H9 (cell line): ENCODE results near the gene SDR42E1. TPM values are rescaled to one million over a fixed set of nuclear protein-coding genes. Genes with fewer than 3 reads are reported as not detected.

Source experiments
- DNase-seq: peaks from one replicate; pipeline ENCODE4 v3.0.0-alpha.2; 2017
- H2AFZ ChIP-seq: one replicate; pipeline ENCODE4 v1.6.1; 2013; ENCODE audit warnings: mild to moderate bottlenecking, low read length, control low read depth, moderate library complexity
- H2AK5ac ChIP-seq: 2 replicates; pipeline ENCODE4 v1.6.1; 2013; ENCODE audit warnings: low read length, control low read depth, mixed read lengths; ENCODE audit not compliant: insufficient read length
- H2BK120ac ChIP-seq: one replicate; pipeline ENCODE4 v1.6.1; 2013; ENCODE audit warnings: low read depth, mild to moderate bottlenecking, low read length, control low read depth, inconsistent platforms; ENCODE audit not compliant: poor library complexity, severe bottlenecking
- H2BK12ac ChIP-seq: 2 replicates; pipeline ENCODE4 v1.6.1; 2013; ENCODE audit warnings: low read length, control low read depth, mixed read lengths, low read depth; ENCODE audit not compliant: insufficient read length
- H2BK15ac ChIP-seq: 2 replicates; pipeline ENCODE4 v1.6.1; 2013; ENCODE audit warnings: low read depth, low read length, control low read depth
- H2BK20ac ChIP-seq: one replicate; pipeline ENCODE4 v1.6.1; 2013; ENCODE audit warnings: low read depth, mild to moderate bottlenecking, low read length, control low read depth, inconsistent platforms; ENCODE audit not compliant: poor library complexity, severe bottlenecking
- H2BK5ac ChIP-seq: 2 replicates; pipeline ENCODE4 v1.6.1; 2013; ENCODE audit warnings: low read length, control low read depth, mixed read lengths; ENCODE audit not compliant: insufficient read length
- H3K14ac ChIP-seq: 2 replicates; pipeline ENCODE4 v1.6.1; 2013; ENCODE audit warnings: low read length, control low read depth; ENCODE audit not compliant: insufficient read depth
- H3K18ac ChIP-seq: 2 replicates; pipeline ENCODE4 v1.6.1; 2013; ENCODE audit warnings: low read depth, mild to moderate bottlenecking, mixed read lengths, low read length, control low read depth; ENCODE audit not compliant: insufficient read length
- H3K23ac ChIP-seq: 2 replicates; pipeline ENCODE4 v1.6.1; 2013; ENCODE audit warnings: low read length, control low read depth, mixed read lengths, low read depth; ENCODE audit not compliant: insufficient read length
- H3K23me2 ChIP-seq: 2 replicates; pipeline ENCODE4 v1.6.1; 2013; ENCODE audit warnings: low read depth, mild to moderate bottlenecking, mixed read lengths, low read length, control low read depth; ENCODE audit not compliant: insufficient read length, poor library complexity, severe bottlenecking
- H3K27ac ChIP-seq: 2 replicates; pipeline ENCODE4 v1.5.1; 2013; ENCODE audit warnings: low read length, control low read depth, mixed read lengths, low read depth; ENCODE audit not compliant: insufficient read length
- H3K27me3 ChIP-seq: 2 replicates; pipeline ENCODE4 v1.6.1; 2013; ENCODE audit warnings: low read length, control low read depth, inconsistent platforms; ENCODE audit not compliant: insufficient read depth
- H3K4ac ChIP-seq: 2 replicates; pipeline ENCODE4 v1.6.1; 2013; ENCODE audit warnings: low read depth, mild to moderate bottlenecking, control low read depth, inconsistent platforms, low read length, moderate library complexity
- H3K4me1 ChIP-seq: 2 replicates; pipeline ENCODE4 v1.6.1; 2013; ENCODE audit warnings: low read length, control low read depth, inconsistent platforms; ENCODE audit not compliant: insufficient read depth
- H3K4me2 ChIP-seq: 2 replicates; pipeline ENCODE4 v1.6.1; 2013; ENCODE audit warnings: low read length, control low read depth, mixed read lengths; ENCODE audit not compliant: insufficient read length, insufficient read depth
- H3K56ac ChIP-seq: 2 replicates; pipeline ENCODE4 v1.6.1; 2013; ENCODE audit warnings: low read depth, mild to moderate bottlenecking, mixed read lengths, low read length, control low read depth; ENCODE audit not compliant: insufficient read length
- H3K79me1 ChIP-seq: 2 replicates; pipeline ENCODE4 v1.6.1; 2013; ENCODE audit warnings: low read depth, mild to moderate bottlenecking, moderate library complexity, low read length, control low read depth, inconsistent platforms; ENCODE audit not compliant: insufficient read depth, poor library complexity, severe bottlenecking
- H3K79me2 ChIP-seq: 2 replicates; pipeline ENCODE4 v1.6.1; 2013; ENCODE audit warnings: low read length, control low read depth, inconsistent platforms; ENCODE audit not compliant: insufficient read depth
- H3K9ac ChIP-seq: 2 replicates; pipeline ENCODE4 v1.6.1; 2013; ENCODE audit warnings: low read length, control low read depth, mixed read lengths; ENCODE audit not compliant: insufficient read length; ENCODE audit errors: extremely low read depth
- H3K9me3 ChIP-seq: one replicate; pipeline ENCODE4 v1.6.1; 2013; ENCODE audit warnings: low read depth, low read length, inconsistent platforms; ENCODE audit not compliant: control insufficient read depth
- H3T11ph ChIP-seq: one replicate; pipeline ENCODE4 v1.6.1; 2013; ENCODE audit warnings: mild to moderate bottlenecking, low read length, control low read depth, inconsistent platforms
- H4K20me1 ChIP-seq: one replicate; pipeline ENCODE4 v1.6.1; 2013; ENCODE audit not compliant: control insufficient read depth, insufficient read length, insufficient read depth
- H4K5ac ChIP-seq: 2 replicates; pipeline ENCODE4 v1.6.1; 2013; ENCODE audit warnings: low read depth, mild to moderate bottlenecking, mixed read lengths, low read length, control low read depth; ENCODE audit not compliant: insufficient read length
- H4K8ac ChIP-seq: replicated peaks from 2 replicates; pipeline ENCODE4 v1.6.1; 2013; ENCODE audit warnings: low read length, control low read depth, mixed read lengths, low read depth; ENCODE audit not compliant: insufficient read length
- H4K91ac ChIP-seq: 2 replicates; pipeline ENCODE4 v1.6.1; 2013; ENCODE audit warnings: low read depth, mild to moderate bottlenecking, moderate library complexity, mixed read lengths, low read length, control low read depth; ENCODE audit not compliant: insufficient read length
- H3K27ac Mint-ChIP-seq, 3 experiments: 2 replicates in 2 of 3; 3 replicates in 1 of 3; pipeline ENCODE4 v1.8.0; 2020 to 2021; ENCODE audit warnings: mixed read lengths in 3 of 3, mild to moderate bottlenecking in 1 of 3, moderate library complexity in 1 of 3
- H3K27me3 Mint-ChIP-seq: 2 replicates; pipeline ENCODE4 v1.8.0; 2021; ENCODE audit warnings: low read depth, mild to moderate bottlenecking, moderate library complexity, mixed read lengths
- H3K36me3 Mint-ChIP-seq, 3 experiments: 2 replicates in 2 of 3; 3 replicates in 1 of 3; pipeline ENCODE4 v1.8.0; 2020 to 2021; ENCODE audit warnings: low read depth in 3 of 3, mixed read lengths in 3 of 3; ENCODE audit not compliant: insufficient read depth in 1 of 3
- H3K4me1 Mint-ChIP-seq, 2 experiments: 2 replicates each; pipeline ENCODE4 v1.8.0; 2020; ENCODE audit warnings: mixed read lengths in 2 of 2
- H3K4me3 Mint-ChIP-seq, 2 experiments: 2 replicates in 1 of 2; 3 replicates in 1 of 2; pipeline ENCODE4 v1.8.0; 2020 to 2021; ENCODE audit warnings: mild to moderate bottlenecking in 2 of 2, mixed read lengths in 2 of 2, moderate library complexity in 1 of 2
- H3K9me3 Mint-ChIP-seq, 2 experiments: 2 replicates in 1 of 2; 3 replicates in 1 of 2; pipeline ENCODE4 v1.8.0; 2020; ENCODE audit warnings: mild to moderate bottlenecking in 2 of 2, mixed read lengths in 2 of 2, moderate library complexity in 1 of 2
- WGBS: extraction: QIAGEN DNeasy Blood & Tissue Kit; methylation state at CpG from one replicate; pipeline ENCODE4 v1.1.7; 2013; ENCODE audit warnings: missing lambda C conversion rate, low lambda C conversion rate, mixed read lengths; ENCODE audit not compliant: insufficient read length; ENCODE audit errors: extremely low coverage; 5-methylcytosine and 5-hydroxymethylcytosine counted together
- total RNA-seq: library from RNA; stranded (reverse); gene quantifications from 2 replicates; pipeline ENCODE4 v1.2.1, GENCODE V29; 2021
- TF ChIP-seq, protein P1 (sequence below): fragments of 200-600 bp; sonication (generic); conservative IDR thresholded peaks from 3 replicates; pipeline ENCODE4 v1.8.0; 2021; ENCODE audit warnings: antibody characterized with exemption, mild to moderate bottlenecking

SDR42E1 gene
- total RNA-seq, 1 experiment from 2014 or later, result not detected

GRCh38 chr16:82046941-82047340, 35.7 kb upstream of the SDR42E1 start:
- H3K79me1 ChIP-seq, result no peaks in the 10 kb centered on the region
- H3K18ac ChIP-seq, result no peak overlapping the region
- no peak overlapping the region for H3K4me2 ChIP-seq
- H2BK5ac ChIP-seq, result no peak overlapping the region
- H3K4me1 ChIP-seq, result no peaks in the 10 kb centered on the region
- peaks cover 5% of the 10 kb centered on the region; the same call in 1 of the 2 replicates for H3K27me3 Mint-ChIP-seq
- no peak overlapping the region for H2BK120ac ChIP-seq
- no peaks in the 10 kb centered on the region for H3K23me2 ChIP-seq
- H4K91ac ChIP-seq, result no peak overlapping the region
- no peak overlapping the region for H2BK20ac ChIP-seq
- WGBS, result no CpG with 5 or more reads among the region's 2 CpGs
- H3K9me3 ChIP-seq, result no peaks in the 10 kb centered on the region
- no peak overlapping the region for H4K5ac ChIP-seq
- H3K9ac ChIP-seq, result no peak overlapping the region
- no peak overlapping the region for H2AFZ ChIP-seq
- H4K8ac ChIP-seq, result no peak overlapping the region
- H3T11ph ChIP-seq, result no peak overlapping the region
- no peak overlapping the region for H3K4ac ChIP-seq
- no peak for DNase-seq
- H3K79me2 ChIP-seq, result no peaks in the 10 kb centered on the region
- no peak overlapping the region for H2BK12ac ChIP-seq
- no peaks in the 10 kb centered on the region for H4K20me1 ChIP-seq
- no peak overlapping the region for H3K23ac ChIP-seq
- H3K27me3 ChIP-seq, result no peaks in the 10 kb centered on the region
- no peak overlapping the region; a peak in 1 of 7 replicates for H3K27ac Mint-ChIP-seq
- no peak overlapping the region for H2AK5ac ChIP-seq
- no peak overlapping the region for H3K4me3 Mint-ChIP-seq
- H3K27ac ChIP-seq, result no peak overlapping the region
- H3K36me3 Mint-ChIP-seq, result no peaks in the 10 kb centered on the region
- no peak overlapping the region for H3K56ac ChIP-seq
- H3K9me3 Mint-ChIP-seq, result no peaks in the 10 kb centered on the region
- TF ChIP-seq, protein P1, sequence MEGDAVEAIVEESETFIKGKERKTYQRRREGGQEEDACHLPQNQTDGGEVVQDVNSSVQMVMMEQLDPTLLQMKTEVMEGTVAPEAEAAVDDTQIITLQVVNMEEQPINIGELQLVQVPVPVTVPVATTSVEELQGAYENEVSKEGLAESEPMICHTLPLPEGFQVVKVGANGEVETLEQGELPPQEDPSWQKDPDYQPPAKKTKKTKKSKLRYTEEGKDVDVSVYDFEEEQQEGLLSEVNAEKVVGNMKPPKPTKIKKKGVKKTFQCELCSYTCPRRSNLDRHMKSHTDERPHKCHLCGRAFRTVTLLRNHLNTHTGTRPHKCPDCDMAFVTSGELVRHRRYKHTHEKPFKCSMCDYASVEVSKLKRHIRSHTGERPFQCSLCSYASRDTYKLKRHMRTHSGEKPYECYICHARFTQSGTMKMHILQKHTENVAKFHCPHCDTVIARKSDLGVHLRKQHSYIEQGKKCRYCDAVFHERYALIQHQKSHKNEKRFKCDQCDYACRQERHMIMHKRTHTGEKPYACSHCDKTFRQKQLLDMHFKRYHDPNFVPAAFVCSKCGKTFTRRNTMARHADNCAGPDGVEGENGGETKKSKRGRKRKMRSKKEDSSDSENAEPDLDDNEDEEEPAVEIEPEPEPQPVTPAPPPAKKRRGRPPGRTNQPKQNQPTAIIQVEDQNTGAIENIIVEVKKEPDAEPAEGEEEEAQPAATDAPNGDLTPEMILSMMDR, result no peak
- H3K4me1 Mint-ChIP-seq, result no peaks in the 10 kb centered on the region; a peak in 1 of 4 replicates
- H2BK15ac ChIP-seq, result no peak overlapping the region
- H3K14ac ChIP-seq, result no peak overlapping the region
